Gastroesophageal sphincter (tissue), 4 donors: ENCODE measurements around the gene CEBPA. TPM values are rescaled to one million over a fixed set of nuclear protein-coding genes. Genes with fewer than 3 reads are reported as not detected.

Experiments used
- ATAC-seq: fragments of 150-250 bp; one replicate; pipeline ENCODE4 v1.9.1; 2016; ENCODE audit warnings: mild to moderate bottlenecking, moderate library complexity
- H3K27ac ChIP-seq, 4 donors: fragments of 200-600 bp; sonication (generic) in 3 of 4; 1 replicate in 3 of 4; 2 replicates in 1 of 4; pipeline ENCODE4 v1.5.1; 2016 to 2019
- H3K27me3 ChIP-seq: fragments of 200-600 bp; sonication (generic); one replicate; pipeline ENCODE4 v1.5.1; 2019
- H3K36me3 ChIP-seq, 2 donors: fragments of 200-600 bp; sonication (generic); one replicate each; pipeline ENCODE4 v1.5.1; 2019; ENCODE audit warnings: control low read depth in 1 of 2
- H3K4me1 ChIP-seq, 3 donors: fragments of 200-600 bp; sonication (generic); 1 replicate in 2 of 3; 2 replicates in 1 of 3; pipeline ENCODE4 v1.5.1; 2016 to 2019; ENCODE audit warnings: control low read depth in 2 of 3
- H3K4me3 ChIP-seq, 2 donors: fragments of 200-600 bp; sonication (generic); one replicate each; pipeline ENCODE4 v1.5.1; 2019; ENCODE audit warnings: mild to moderate bottlenecking in 1 of 2, moderate library complexity in 1 of 2
- H3K9me3 ChIP-seq, 3 donors: fragments of 200-600 bp; sonication (generic); one replicate each; pipeline ENCODE4 v1.5.1; 2017 to 2019; ENCODE audit warnings: control low read depth in 2 of 3
- EP300 ChIP-seq: sonication (generic); formaldehyde crosslinking; IDR thresholded peaks from one replicate; pipeline ENCODE4 v1.6.1; 2017; ENCODE audit warnings: antibody characterized with exemption, mild to moderate bottlenecking
- POLR2A ChIP-seq, 2 donors: fragments of 450-650 bp; IDR thresholded peaks; one replicate each; pipeline ENCODE4 v1.6.1; 2017; ENCODE audit warnings: antibody characterized with exemption in 2 of 2, mild to moderate bottlenecking in 2 of 2, moderate library complexity in 1 of 2
- POLR2AphosphoS5 ChIP-seq: sonication (generic); formaldehyde crosslinking; IDR thresholded peaks from one replicate; pipeline ENCODE4 v1.6.1; 2017; ENCODE audit warnings: antibody characterized with exemption
- WGBS, 2 donors: methylation state at CpG; one replicate each; pipeline ENCODE4 v1.1.5; 2018; ENCODE audit warnings: low coverage in 1 of 2; 5-methylcytosine and 5-hydroxymethylcytosine counted together
- total RNA-seq, 4 donors: library from RNA; depleted of rRNA; stranded (reverse); fragments of >200 nt; gene quantifications; one replicate each; pipeline ENCODE4 v1.1.0, GENCODE V29; 2016
- TF ChIP-seq, protein P1 (sequence below), 4 experiments: fragments of 200-600 bp in 2 of 4; fragments of 450-650 bp in 2 of 4; sonication (generic) in 1 of 4; IDR thresholded peaks; one replicate each; pipeline ENCODE4 v1.5.1; 2017 to 2019; ENCODE audit warnings: antibody characterized with exemption in 4 of 4, mild to moderate bottlenecking in 2 of 4, moderate library complexity in 2 of 4

CEBPA gene
- total RNA-seq, 4 donors from 2014 or later = 7.0 to 11.3 (median 9.0) TPM

DNA sequence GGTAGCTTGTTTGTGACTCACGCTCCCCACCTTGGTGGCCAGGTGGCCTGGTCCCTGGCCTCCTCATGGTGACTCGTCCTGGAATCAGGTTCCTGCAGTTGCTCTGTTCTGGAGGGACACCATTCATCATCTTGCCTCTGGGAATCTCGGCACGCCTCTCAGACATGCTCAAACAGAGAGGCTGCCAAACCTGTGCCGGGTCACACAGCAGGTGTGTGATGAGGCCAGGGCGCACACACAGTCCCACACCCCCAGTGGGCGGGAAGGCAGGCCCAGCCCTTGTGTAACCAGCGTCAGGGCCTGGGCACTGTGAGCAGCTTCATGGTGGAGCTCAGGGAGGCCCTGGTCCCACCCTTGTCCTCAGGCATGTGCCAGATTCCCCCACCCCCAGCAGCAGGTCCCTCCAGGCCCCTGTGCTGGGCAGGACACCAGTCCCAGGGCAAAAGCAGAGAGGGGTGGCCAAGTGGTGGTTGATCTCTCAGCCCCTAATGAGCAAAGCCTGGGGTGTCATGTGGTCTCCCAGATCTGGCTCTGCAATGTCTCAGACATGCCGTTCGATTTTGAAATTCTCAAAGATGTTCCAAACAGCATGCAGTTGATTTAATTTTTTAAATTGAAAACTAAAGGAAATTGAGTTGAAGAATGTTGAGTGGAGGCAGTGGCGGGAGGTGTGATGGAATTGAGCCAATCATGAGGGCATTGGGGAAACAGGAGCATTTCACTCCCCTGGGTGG lies 12.1 kb downstream of the CEBPA start:
- Histone ChIP-seq H3K4me1 (peaks cover 0 to 20% (median 0%) of the 10 kb centered on the region in 3 donors), H3K4me3 (no peak overlapping the region), H3K27me3 (peaks cover 9% of the 10 kb centered on the region), H3K36me3 (no peaks in the 10 kb centered on the region), H3K9me3 (peaks cover 0 to 29% (median 0%) of the 10 kb centered on the region in 3 donors), H3K27ac (no peak overlapping the region)
- 76 to 100% methylated on average over 1 to 2 of the region's 11 CpGs for WGBS, 2 donors
- TF ChIP-seq POLR2A (IDR thresholded peaks at IDR 0.05) = no peak
- TF ChIP-seq POLR2AphosphoS5 = no peak
- TF ChIP-seq EP300 = no peak
- TF ChIP-seq, protein P1, sequence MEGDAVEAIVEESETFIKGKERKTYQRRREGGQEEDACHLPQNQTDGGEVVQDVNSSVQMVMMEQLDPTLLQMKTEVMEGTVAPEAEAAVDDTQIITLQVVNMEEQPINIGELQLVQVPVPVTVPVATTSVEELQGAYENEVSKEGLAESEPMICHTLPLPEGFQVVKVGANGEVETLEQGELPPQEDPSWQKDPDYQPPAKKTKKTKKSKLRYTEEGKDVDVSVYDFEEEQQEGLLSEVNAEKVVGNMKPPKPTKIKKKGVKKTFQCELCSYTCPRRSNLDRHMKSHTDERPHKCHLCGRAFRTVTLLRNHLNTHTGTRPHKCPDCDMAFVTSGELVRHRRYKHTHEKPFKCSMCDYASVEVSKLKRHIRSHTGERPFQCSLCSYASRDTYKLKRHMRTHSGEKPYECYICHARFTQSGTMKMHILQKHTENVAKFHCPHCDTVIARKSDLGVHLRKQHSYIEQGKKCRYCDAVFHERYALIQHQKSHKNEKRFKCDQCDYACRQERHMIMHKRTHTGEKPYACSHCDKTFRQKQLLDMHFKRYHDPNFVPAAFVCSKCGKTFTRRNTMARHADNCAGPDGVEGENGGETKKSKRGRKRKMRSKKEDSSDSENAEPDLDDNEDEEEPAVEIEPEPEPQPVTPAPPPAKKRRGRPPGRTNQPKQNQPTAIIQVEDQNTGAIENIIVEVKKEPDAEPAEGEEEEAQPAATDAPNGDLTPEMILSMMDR (IDR thresholded peaks at IDR 0.05) = no peak
- ATAC-seq = no peak

DNA sequence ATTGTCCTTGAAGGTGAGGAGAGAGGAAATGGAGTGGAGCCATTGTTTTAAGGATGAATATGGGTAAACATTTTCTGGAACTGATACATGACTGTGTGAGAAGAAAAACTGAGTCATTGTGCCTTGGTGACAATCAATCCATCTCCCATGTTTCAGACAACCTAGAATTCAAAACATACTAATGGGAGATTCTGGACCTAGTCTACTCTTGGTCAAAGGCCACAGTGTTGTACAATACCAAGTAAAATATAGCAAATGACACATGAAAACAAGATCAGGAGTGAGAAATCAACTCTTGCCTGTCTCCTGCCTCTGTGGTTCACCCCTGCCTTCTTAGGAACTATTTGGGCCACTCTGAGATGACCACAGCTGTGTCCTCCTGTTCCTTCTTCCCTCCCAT lies 13.1 kb downstream of the CEBPA start:
- no peak for ATAC-seq
- H3K27ac ChIP-seq = no peak overlapping the region
- H3K4me1 ChIP-seq = peaks cover 0 to 20% (median 0%) of the 10 kb centered on the region in 3 donors
- peaks cover 9% of the 10 kb centered on the region for H3K27me3 ChIP-seq
- TF ChIP-seq, protein P1 (IDR thresholded peaks at IDR 0.05) = no peak
- TF ChIP-seq POLR2A (IDR thresholded peaks at IDR 0.05) (no peak), POLR2AphosphoS5 (no peak), EP300 (no peak)
- no peaks in the 10 kb centered on the region for H3K36me3 ChIP-seq
- H3K9me3 ChIP-seq = peaks cover 0 to 29% (median 0%) of the 10 kb centered on the region in 3 donors
- H3K4me3 ChIP-seq = no peak overlapping the region

DNA sequence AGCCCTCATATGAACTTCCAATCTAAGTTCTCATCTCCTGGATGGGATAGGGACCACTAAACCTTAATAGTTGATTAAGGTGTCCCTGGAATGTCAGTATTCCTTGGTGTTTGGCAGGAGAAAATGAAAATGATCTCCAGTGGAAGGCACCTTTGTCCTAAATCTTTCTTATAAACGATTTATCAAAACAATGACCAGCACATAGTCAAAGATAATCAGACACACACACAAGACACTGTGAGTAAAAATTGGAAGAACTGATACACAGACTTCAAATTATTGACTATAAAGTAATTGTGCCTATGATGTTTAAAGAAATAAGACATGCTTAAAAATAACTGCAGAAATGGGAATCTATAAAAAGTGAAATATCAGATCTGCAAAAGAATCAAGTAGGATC lies 13.7 kb downstream of the CEBPA start:
- Histone ChIP-seq H3K4me1 (peaks cover 0 to 15% (median 0%) of the 10 kb centered on the region in 3 donors), H3K9me3 (peaks cover 0 to 29% (median 0%) of the 10 kb centered on the region in 3 donors), H3K4me3 (no peak overlapping the region), H3K36me3 (no peaks in the 10 kb centered on the region), H3K27ac (no peak overlapping the region), H3K27me3 (peaks cover 9% of the 10 kb centered on the region)
- no peak for TF ChIP-seq POLR2AphosphoS5
- no peak for TF ChIP-seq POLR2A (IDR thresholded peaks at IDR 0.05)
- TF ChIP-seq, protein P1 (IDR thresholded peaks at IDR 0.05) = no peak
- no peak for TF ChIP-seq EP300
- no peak for ATAC-seq
- 85 to 100% methylated on average over 1 of the region's 1 CpG for WGBS, 2 donors

DNA sequence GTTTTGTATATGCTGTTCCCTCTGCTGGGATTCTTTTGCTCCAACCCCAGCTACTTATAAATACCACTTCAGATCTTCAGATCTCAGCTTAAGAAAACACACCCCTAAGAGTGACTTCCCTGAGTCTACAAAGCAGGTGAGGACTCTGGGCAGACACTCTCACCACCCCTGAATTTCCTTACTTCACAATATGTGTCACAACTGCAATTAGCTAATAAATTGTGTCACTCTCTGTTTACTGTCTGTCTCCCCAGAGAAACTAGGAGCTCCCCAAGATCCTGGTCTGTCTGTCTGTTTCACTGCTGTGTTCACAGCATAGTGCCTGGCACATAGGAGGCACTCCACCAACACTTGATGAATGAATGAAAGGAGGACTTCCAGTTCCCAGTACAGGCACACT lies 14.4 kb downstream of the CEBPA start:
- H3K27me3 ChIP-seq = peaks cover 9% of the 10 kb centered on the region
- ATAC-seq = no peak
- TF ChIP-seq POLR2A (IDR thresholded peaks at IDR 0.05) (no peak), EP300 (no peak), POLR2AphosphoS5 (no peak)
- TF ChIP-seq, protein P1 (IDR thresholded peaks at IDR 0.05) = no peak
- peaks cover 0 to 8% (median 0%) of the 10 kb centered on the region in 3 donors for H3K4me1 ChIP-seq
- peaks cover 0 to 29% (median 0%) of the 10 kb centered on the region in 3 donors for H3K9me3 ChIP-seq
- H3K27ac ChIP-seq = no peak overlapping the region
- no peaks in the 10 kb centered on the region for H3K36me3 ChIP-seq
- H3K4me3 ChIP-seq = no peak overlapping the region

DNA sequence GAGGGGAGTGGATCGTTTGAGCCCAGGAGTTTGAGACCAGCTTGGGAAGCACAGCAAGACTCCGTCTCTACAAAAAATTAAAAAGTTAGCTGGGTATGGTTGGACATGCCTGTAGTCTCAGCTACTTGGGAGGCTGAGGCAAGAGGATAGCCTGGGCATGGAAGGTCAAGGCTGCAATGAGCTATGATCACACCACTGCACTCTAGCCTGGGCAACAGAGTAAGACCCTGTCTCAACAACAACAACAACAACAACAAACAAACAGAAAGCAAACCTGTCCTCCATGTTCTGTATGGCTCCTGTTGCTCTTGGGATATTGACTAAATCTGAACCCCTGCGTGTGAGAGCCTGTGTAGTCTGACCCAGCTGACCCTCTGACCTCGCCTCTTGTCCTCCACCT lies 14.9 kb downstream of the CEBPA start:
- WGBS, 2 donors = 82 to 100% methylated on average over 2 to 3 of the region's 4 CpGs

More for the DNA sequence above, 14.9 kb downstream of the CEBPA start:
- no peaks in the 10 kb centered on the region for H3K36me3 ChIP-seq
- peaks cover 0 to 29% (median 0%) of the 10 kb centered on the region in 3 donors for H3K9me3 ChIP-seq
- no peak overlapping the region for H3K4me3 ChIP-seq
- TF ChIP-seq EP300 = no peak
- TF ChIP-seq, protein P1 (IDR thresholded peaks at IDR 0.05) = no peak
- no peak for TF ChIP-seq POLR2AphosphoS5
- H3K27ac ChIP-seq = no peak overlapping the region
- ATAC-seq = no peak
- H3K4me1 ChIP-seq = peaks cover 0 to 3% (median 0%) of the 10 kb centered on the region in 3 donors
- peaks cover 9% of the 10 kb centered on the region for H3K27me3 ChIP-seq
